Caco-2 (cell line): ENCODE results near the gene THBS4. TPM values are rescaled to one million over a fixed set of nuclear protein-coding genes. Genes with fewer than 3 reads are reported as not detected.

Source experiments
- BruUV-seq: library from RNA; stranded (reverse); fragments of 400-500 nt; replicated peaks from 2 replicates; lab custom pipeline; 2021; lab: Mats Ljungman, UMichigan
- CTCF ChIA-PET: fragments of 300-600 bp; sonication (Branson Sonifier 250); formaldehyde crosslinking; loops from one replicate; lab custom pipeline; 2022; ENCODE audit warnings: antibody characterized with exemption; lab: Charles Lee
- POLR2A ChIA-PET: fragments of 300-600 bp; sonication (Branson Sonifier 250); formaldehyde crosslinking; loops from one replicate; lab custom pipeline; 2022; ENCODE audit warnings: antibody characterized with exemption; lab: Charles Lee
- DNase-seq, 2 experiments: peaks; one replicate each; pipeline versions ENCODE4 v3.0.0 to v3.0.0-alpha.2; 2020 to 2022
- H3K27me3 ChIP-seq: replicated peaks from 2 replicates; pipeline ENCODE4 v1.6.0; 2011; ENCODE audit warnings: low read length; ENCODE audit not compliant: control insufficient read depth, insufficient read depth
- H3K36me3 ChIP-seq: 2 replicates; pipeline ENCODE4 v1.5.1; 2011; ENCODE audit warnings: low read length; ENCODE audit not compliant: control insufficient read depth, insufficient read depth
- H3K4me1 ChIP-seq: fragments of 250-450 bp; sonication (Bioruptor Pico); 2 replicates; pipeline ENCODE4 v1.5.1; 2020; ENCODE audit warnings: mild to moderate bottlenecking
- H3K4me3 ChIP-seq: 2 replicates; pipeline ENCODE4 v1.5.1; 2011; ENCODE audit warnings: low read depth, mild to moderate bottlenecking, control low read depth, low read length
- H3K9me3 ChIP-seq: fragments of 250-450 bp; sonication (Bioruptor Pico); 2 replicates; pipeline ENCODE4 v1.5.1; 2020; ENCODE audit warnings: mild to moderate bottlenecking, moderate library complexity
- H3K27ac Mint-ChIP-seq: one replicate; pipeline ENCODE4 v1.8.0; 2022; ENCODE audit warnings: mixed read lengths; ENCODE audit not compliant: unreplicated experiment
- H3K27me3 Mint-ChIP-seq: one replicate; pipeline ENCODE4 v1.8.0; 2022; ENCODE audit warnings: mixed read lengths; ENCODE audit not compliant: insufficient read depth, unreplicated experiment
- H3K36me3 Mint-ChIP-seq: one replicate; pipeline ENCODE4 v1.8.0; 2022; ENCODE audit warnings: mild to moderate bottlenecking, mixed read lengths; ENCODE audit not compliant: insufficient read depth, unreplicated experiment
- H3K4me1 Mint-ChIP-seq: one replicate; pipeline ENCODE4 v1.8.0; 2022; ENCODE audit warnings: low read depth, mixed read lengths; ENCODE audit not compliant: unreplicated experiment
- H3K4me3 Mint-ChIP-seq: one replicate; pipeline ENCODE4 v1.8.0; 2022; ENCODE audit warnings: mild to moderate bottlenecking, moderate library complexity, mixed read lengths; ENCODE audit not compliant: unreplicated experiment
- H3K9me3 Mint-ChIP-seq: one replicate; pipeline ENCODE4 v1.8.0; 2022; ENCODE audit warnings: mixed read lengths; ENCODE audit not compliant: unreplicated experiment
- intact Hi-C: fragments of 100-400 bp; cut with micrococcal nuclease; formaldehyde crosslinking; loops from one replicate; pipeline ENCODE4 v1.10.0; 2022; ENCODE audit not compliant: unreplicated experiment
- total RNA-seq: library from RNA; stranded (reverse); gene quantifications from 2 replicates; pipeline ENCODE4 v1.2.3, GENCODE V29; 2022
- TF ChIP-seq, protein P1 (sequence below), 2 experiments: fragments of 200-600 bp in 1 of 2; IDR thresholded peaks; 1 replicate in 1 of 2; 2 replicates in 1 of 2; pipeline versions ENCODE4 v1.5.1 to v1.8.0; 2011 to 2022; ENCODE audit warnings: antibody characterized with exemption in 1 of 2, control low read depth in 1 of 2, inconsistent platforms in 1 of 2, low read depth in 1 of 2, low read length in 1 of 2, mild to moderate bottlenecking in 1 of 2, moderate library complexity in 1 of 2; ENCODE audit not compliant: insufficient read depth in 1 of 2, severe bottlenecking in 1 of 2, unreplicated experiment in 1 of 2

THBS4 gene
- total RNA-seq, 1 experiment from 2014 or later: not detected

DNA sequence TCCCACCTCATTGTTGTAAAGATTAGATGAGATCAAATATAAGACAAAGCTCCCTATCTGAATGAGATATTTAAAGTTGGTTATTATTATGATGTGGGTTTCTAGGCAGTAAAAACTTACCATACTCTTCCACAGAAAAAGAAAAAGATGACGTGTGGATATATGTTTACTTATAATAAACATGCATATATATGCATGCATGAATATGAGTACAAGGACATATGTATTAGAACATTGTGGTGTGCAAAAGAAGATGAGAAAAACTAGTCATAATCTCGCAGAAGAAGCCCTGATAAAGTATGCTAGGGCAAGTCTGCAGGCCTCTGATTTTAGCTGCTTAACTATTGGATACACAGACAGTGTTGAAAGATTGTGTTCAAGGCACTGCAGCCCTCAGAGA lies 10.1 kb upstream of the THBS4 start:
- no peak overlapping the region for H3K4me3 Mint-ChIP-seq
- Histone ChIP-seq H3K9me3 (no peaks in the 10 kb centered on the region), H3K27me3 (no peaks in the 10 kb centered on the region; the same call in 1 of the 2 replicates), H3K4me3 (no peak overlapping the region), H3K4me1 (no peaks in the 10 kb centered on the region), H3K36me3 (no peaks in the 10 kb centered on the region)
- ChIA-PET POLR2A (no interaction called here), CTCF (no interaction called here)
- intact Hi-C loops: no loop called here
- peaks cover 12% of the 10 kb centered on the region for H3K27me3 Mint-ChIP-seq
- H3K4me1 Mint-ChIP-seq: no peaks in the 10 kb centered on the region
- no peak for DNase-seq
- no TSS peak for BruUV-seq
- no peaks in the 10 kb centered on the region for H3K9me3 Mint-ChIP-seq
- no peaks in the 10 kb centered on the region for H3K36me3 Mint-ChIP-seq
- H3K27ac Mint-ChIP-seq: no peak overlapping the region
- TF ChIP-seq, protein P1, sequence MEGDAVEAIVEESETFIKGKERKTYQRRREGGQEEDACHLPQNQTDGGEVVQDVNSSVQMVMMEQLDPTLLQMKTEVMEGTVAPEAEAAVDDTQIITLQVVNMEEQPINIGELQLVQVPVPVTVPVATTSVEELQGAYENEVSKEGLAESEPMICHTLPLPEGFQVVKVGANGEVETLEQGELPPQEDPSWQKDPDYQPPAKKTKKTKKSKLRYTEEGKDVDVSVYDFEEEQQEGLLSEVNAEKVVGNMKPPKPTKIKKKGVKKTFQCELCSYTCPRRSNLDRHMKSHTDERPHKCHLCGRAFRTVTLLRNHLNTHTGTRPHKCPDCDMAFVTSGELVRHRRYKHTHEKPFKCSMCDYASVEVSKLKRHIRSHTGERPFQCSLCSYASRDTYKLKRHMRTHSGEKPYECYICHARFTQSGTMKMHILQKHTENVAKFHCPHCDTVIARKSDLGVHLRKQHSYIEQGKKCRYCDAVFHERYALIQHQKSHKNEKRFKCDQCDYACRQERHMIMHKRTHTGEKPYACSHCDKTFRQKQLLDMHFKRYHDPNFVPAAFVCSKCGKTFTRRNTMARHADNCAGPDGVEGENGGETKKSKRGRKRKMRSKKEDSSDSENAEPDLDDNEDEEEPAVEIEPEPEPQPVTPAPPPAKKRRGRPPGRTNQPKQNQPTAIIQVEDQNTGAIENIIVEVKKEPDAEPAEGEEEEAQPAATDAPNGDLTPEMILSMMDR (IDR thresholded peaks at IDR 0.05; ENCODE audit: insufficient read depth in 1 of 2, low read depth in 1 of 2, low read length in 1 of 2, severe bottlenecking in 1 of 2, unreplicated experiment in 1 of 2): no peak

DNA sequence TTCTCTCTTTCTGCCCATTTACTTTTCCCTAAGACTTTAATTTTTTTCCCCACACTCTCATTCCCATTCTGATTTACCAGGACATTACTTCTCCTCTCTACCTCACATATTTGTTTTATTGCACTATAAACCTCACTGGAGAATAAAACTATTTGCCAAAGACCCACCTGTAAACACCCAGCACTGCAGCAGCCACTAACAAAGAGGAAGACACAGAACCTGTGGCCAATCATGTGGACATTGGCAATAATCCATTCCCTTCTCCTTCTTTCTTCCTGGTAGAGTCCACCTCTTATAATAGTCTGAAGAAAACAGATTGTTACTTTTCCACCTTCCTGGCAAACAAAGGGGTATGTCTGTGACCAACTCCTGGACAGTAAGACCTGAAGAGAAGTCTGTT lies 8.3 kb upstream of the THBS4 start:
- DNase-seq: no peak
- Mint-ChIP-seq H3K4me3 (no peak overlapping the region), H3K9me3 (no peaks in the 10 kb centered on the region), H3K27me3 (peaks cover 15% of the 10 kb centered on the region), H3K36me3 (no peaks in the 10 kb centered on the region), H3K4me1 (no peaks in the 10 kb centered on the region), H3K27ac (no peak overlapping the region)
- H3K36me3 ChIP-seq: no peaks in the 10 kb centered on the region
- H3K4me1 ChIP-seq: no peaks in the 10 kb centered on the region
- no peaks in the 10 kb centered on the region for H3K9me3 ChIP-seq
- TF ChIP-seq, protein P1 (IDR thresholded peaks at IDR 0.05; ENCODE audit: insufficient read depth in 1 of 2, low read depth in 1 of 2, low read length in 1 of 2, severe bottlenecking in 1 of 2, unreplicated experiment in 1 of 2): no peak
- ChIA-PET POLR2A (no interaction called here), CTCF (interaction anchor here (0.6 to 0.9 kb wide), 2 partner anchors 49 to 509 kb away, joined by 3 to 5 read pairs; no protein-coding TSS in a partner anchor)
- intact Hi-C loops: no loop called here
- H3K4me3 ChIP-seq: no peak overlapping the region
- H3K27me3 ChIP-seq: no peaks in the 10 kb centered on the region; the same call in 1 of the 2 replicates
- no TSS peak for BruUV-seq

DNA sequence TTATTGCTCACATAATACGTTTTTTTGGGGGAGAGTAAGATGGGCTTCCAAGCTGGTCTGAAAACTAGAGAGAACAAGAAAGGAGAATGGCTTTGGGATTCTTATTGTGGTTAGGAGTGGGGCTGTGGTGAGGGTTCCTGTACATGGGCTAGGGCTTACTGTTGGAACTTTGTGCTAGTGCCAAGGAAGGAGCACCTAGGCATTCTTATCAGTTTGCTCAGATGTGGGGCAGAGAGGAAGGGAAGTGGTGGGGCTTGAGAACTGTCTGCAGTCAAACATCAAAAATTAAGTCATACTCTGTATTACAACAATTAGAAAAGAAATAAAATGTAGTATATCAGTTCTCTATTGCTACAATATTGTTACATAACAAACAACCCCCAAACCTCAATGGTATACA lies 4.0 kb upstream of the THBS4 start:
- Mint-ChIP-seq H3K4me1 (no peaks in the 10 kb centered on the region), H3K9me3 (no peaks in the 10 kb centered on the region), H3K36me3 (no peaks in the 10 kb centered on the region), H3K27ac (no peak overlapping the region), H3K27me3 (peaks cover 9% of the 10 kb centered on the region), H3K4me3 (no peak overlapping the region)
- Histone ChIP-seq H3K4me1 (no peaks in the 10 kb centered on the region), H3K36me3 (no peaks in the 10 kb centered on the region), H3K27me3 (no peaks in the 10 kb centered on the region), H3K9me3 (no peaks in the 10 kb centered on the region), H3K4me3 (no peak overlapping the region)
- CTCF ChIA-PET: no interaction called here
- intact Hi-C loops: no loop called here
- POLR2A ChIA-PET: no interaction called here
- no TSS peak for BruUV-seq
- TF ChIP-seq, protein P1 (IDR thresholded peaks at IDR 0.05; ENCODE audit: insufficient read depth in 1 of 2, low read depth in 1 of 2, low read length in 1 of 2, severe bottlenecking in 1 of 2, unreplicated experiment in 1 of 2): no peak
- no peak for DNase-seq
